SK-N-SH treated with all-trans-retinoic acid at 6 μM for 48 hours (cell line): ENCODE data around the gene KLC1.

Source experiments
- ATAC-seq: fragments of 200-7000 bp; cut with Tn5 transposase; 3 replicates; pipeline ENCODE4 v1.9.1; 2020; ENCODE audit warnings: mild to moderate bottlenecking, moderate library complexity
- BACH2 ChIP-seq: fragments of 250-450 bp; sonication (Bioruptor Pico); IDR thresholded peaks from 2 replicates; pipeline ENCODE4 v1.9.0; 2021; ENCODE audit warnings: mild to moderate bottlenecking, borderline replicate concordance
- CSDC2 ChIP-seq: fragments of 250-450 bp; sonication (Bioruptor Pico); IDR thresholded peaks from 2 replicates; pipeline ENCODE4 v1.5.0; 2020; ENCODE audit warnings: mild to moderate bottlenecking, moderate library complexity
- CSRNP3 ChIP-seq: fragments of 250-450 bp; sonication (Bioruptor Pico); IDR thresholded peaks from 2 replicates; pipeline ENCODE4 v1.5.1; 2021; ENCODE audit warnings: mild to moderate bottlenecking, moderate library complexity
- ESRRG ChIP-seq: fragments of 250-450 bp; sonication (Bioruptor Pico); IDR thresholded peaks from 2 replicates; pipeline ENCODE4 v1.6.1; 2021; ENCODE audit warnings: mild to moderate bottlenecking
- GLIS3 ChIP-seq: fragments of 250-450 bp; sonication (Bioruptor Pico); IDR thresholded peaks from 2 replicates; pipeline ENCODE4 v1.5.0; 2020; ENCODE audit warnings: mild to moderate bottlenecking, moderate library complexity
- ISL1 ChIP-seq: fragments of 250-450 bp; sonication (Bioruptor Pico); IDR thresholded peaks from 2 replicates; pipeline ENCODE4 v2.1.2; 2022; ENCODE audit warnings: mild to moderate bottlenecking, moderate library complexity
- OSR1 ChIP-seq: fragments of 250-450 bp; sonication (Bioruptor Pico); IDR thresholded peaks from 2 replicates; pipeline ENCODE4 v1.8.0; 2022; ENCODE audit warnings: moderate library complexity, mild to moderate bottlenecking, inconsistent platforms
- PATZ1 ChIP-seq: fragments of 250-450 bp; sonication (Bioruptor Pico); IDR thresholded peaks from 2 replicates; pipeline ENCODE4 v1.8.0; 2020; ENCODE audit warnings: mild to moderate bottlenecking, moderate library complexity, borderline replicate concordance
- POU6F1 ChIP-seq: fragments of 250-450 bp; sonication (Bioruptor Pico); IDR thresholded peaks from 2 replicates; pipeline ENCODE4 v1.8.0; 2021; ENCODE audit warnings: low read depth, mild to moderate bottlenecking, moderate library complexity, borderline replicate concordance
- PPARA ChIP-seq: fragments of 250-450 bp; sonication (Bioruptor Pico); IDR thresholded peaks from 2 replicates; pipeline ENCODE4 v1.5.0; 2020; ENCODE audit warnings: mild to moderate bottlenecking, borderline replicate concordance
- RARB ChIP-seq: fragments of 250-450 bp; sonication (Bioruptor Pico); IDR thresholded peaks from 2 replicates; pipeline ENCODE4 v1.8.0; 2021; ENCODE audit warnings: mild to moderate bottlenecking, moderate library complexity
- SNAI2 ChIP-seq: fragments of 250-450 bp; sonication (Bioruptor Pico); IDR thresholded peaks from 2 replicates; pipeline ENCODE4 v1.5.0; 2020; ENCODE audit warnings: mild to moderate bottlenecking, moderate library complexity
- TCF4 ChIP-seq: fragments of 250-450 bp; sonication (Bioruptor Pico); IDR thresholded peaks from 2 replicates; pipeline ENCODE4 v1.8.0; 2021; ENCODE audit warnings: mild to moderate bottlenecking, moderate library complexity, borderline replicate concordance
- TOX ChIP-seq: fragments of 250-450 bp; sonication (Bioruptor Pico); IDR thresholded peaks from 2 replicates; pipeline ENCODE4 v1.8.0; 2021; ENCODE audit warnings: mild to moderate bottlenecking, moderate library complexity, borderline replicate concordance
- ZC3H10 ChIP-seq: fragments of 250-450 bp; sonication (Bioruptor Pico); IDR thresholded peaks from 2 replicates; pipeline ENCODE4 v1.5.1; 2021; ENCODE audit warnings: mild to moderate bottlenecking, moderate library complexity
- ZFP3 ChIP-seq: fragments of 250-450 bp; sonication (Bioruptor Pico); IDR thresholded peaks from 2 replicates; pipeline ENCODE4 v1.5.0; 2020; ENCODE audit warnings: mild to moderate bottlenecking, moderate library complexity
- ZFP30 ChIP-seq: fragments of 450-650 bp; formaldehyde crosslinking; IDR thresholded peaks from 2 replicates; pipeline ENCODE4 v1.5.0; 2022; ENCODE audit warnings: mild to moderate bottlenecking, moderate library complexity
- ZNF565 ChIP-seq: fragments of 450-650 bp; formaldehyde crosslinking; conservative IDR thresholded peaks from 2 replicates; pipeline ENCODE4 v1.5.0; 2020; ENCODE audit warnings: low read depth, mild to moderate bottlenecking, moderate library complexity
- ZNF70 ChIP-seq: fragments of 450-650 bp; formaldehyde crosslinking; IDR thresholded peaks from 2 replicates; pipeline ENCODE4 v1.5.0; 2020; ENCODE audit warnings: mild to moderate bottlenecking, moderate library complexity
- ZNF8 ChIP-seq: fragments of 450-650 bp; formaldehyde crosslinking; IDR thresholded peaks from 2 replicates; pipeline ENCODE4 v1.5.0; 2020; ENCODE audit warnings: mild to moderate bottlenecking, moderate library complexity

KLC1 gene

GRCh38 chr14:103721334-103722120 lies 92.5 kb downstream of the KLC1 start:
- no peak for ATAC-seq
- TF ChIP-seq ZFP30 (CRISPR knock-in tag), result no peak
- no peak for TF ChIP-seq ZNF8 (CRISPR knock-in tag)
- TF ChIP-seq OSR1 (CRISPR knock-in tag), result no peak
- TF ChIP-seq CSRNP3 (CRISPR knock-in tag), result no peak
- no peak for TF ChIP-seq ESRRG (CRISPR knock-in tag)
- TF ChIP-seq SNAI2 (CRISPR knock-in tag), result no peak
- no peak for TF ChIP-seq CSDC2
- no peak for TF ChIP-seq ZFP3
- TF ChIP-seq ZNF70 (CRISPR knock-in tag), result no peak
- no peak for TF ChIP-seq GLIS3
- no peak for TF ChIP-seq PPARA
- no peak for TF ChIP-seq ZC3H10
- TF ChIP-seq TCF4 (CRISPR knock-in tag), result no peak
- TF ChIP-seq POU6F1, result no peak
- no peak for TF ChIP-seq ZNF565 (CRISPR knock-in tag)
- no peak for TF ChIP-seq BACH2
- TF ChIP-seq, all 23 proteins: peak for 0

- no peak for ATAC-seq
- TF ChIP-seq PPARA (no peak), ESRRG (CRISPR knock-in tag) (no peak)
These were observed 94.7 kb downstream of the KLC1 start for GRCh38 chr14:103723748-103724081.

- TF ChIP-seq CSDC2, result no peak
- TF ChIP-seq GLIS3, result no peak
- TF ChIP-seq ZFP3, result no peak
- no peak for ATAC-seq
These were observed 95.1 kb downstream of the KLC1 start for GRCh38 chr14:103724116-103724515.

- no peak for ATAC-seq
These were observed 96.1 kb downstream of the KLC1 start for GRCh38 chr14:103725001-103725682.

GRCh38 chr14:103725739-103726395 lies 96.9 kb downstream of the KLC1 start:
- ATAC-seq, result no peak
- TF ChIP-seq PATZ1 (CRISPR knock-in tag) (no peak), ZNF8 (CRISPR knock-in tag) (no peak), ISL1 (CRISPR knock-in tag) (no peak), CSDC2 (no peak), ZFP3 (no peak), ZFP30 (CRISPR knock-in tag) (no peak), OSR1 (CRISPR knock-in tag) (no peak), ZC3H10 (no peak), CSRNP3 (CRISPR knock-in tag) (no peak), TOX (no peak), RARB (CRISPR knock-in tag) (no peak), ESRRG (CRISPR knock-in tag) (no peak), ZNF70 (CRISPR knock-in tag) (no peak), SNAI2 (CRISPR knock-in tag) (no peak), TCF4 (CRISPR knock-in tag) (no peak), BACH2 (no peak)

More at GRCh38 chr14:103725001-103725682, 96.1 kb downstream of the KLC1 start:
- no peak for TF ChIP-seq PPARA
- TF ChIP-seq GLIS3, result no peak
- TF ChIP-seq TOX, result no peak
- TF ChIP-seq ZNF8 (CRISPR knock-in tag), result no peak
- no peak for TF ChIP-seq RARB (CRISPR knock-in tag)
- TF ChIP-seq POU6F1, result no peak
- TF ChIP-seq, all 23 proteins: peak for 0
